HG03066 (cell line): ENCODE measurements around the gene NR6A1.
"Not testable (repeated sequence)": the region's sequence is repeated elsewhere in the genome, so short reads cannot be mapped to it uniquely, and the experiment has no call there.

Source experiments
- ATAC-seq: cut with Tn5 transposase; IDR thresholded peaks from one replicate; pipeline ENCODE4 v1.9.1; 2021; ENCODE audit warnings: low read depth; ENCODE audit not compliant: unreplicated experiment

Gene NR6A1

GRCh38 chr9:124778575-124779367 is 7.7 kb upstream of the NR6A1 start:
- no peak for ATAC-seq

- no peak for ATAC-seq
Observed at GRCh38 chr9:124776954-124777648, 6.0 kb upstream of the NR6A1 start, which contains the start of gene OLFML2A. Gene OLFML2A (plus strand): TSS chr9:124777133. CDS start chr9:124777271, 138 bp downstream.

- ATAC-seq: no peak
Observed at GRCh38 chr9:124776618-124776953, 5.5 kb upstream of the NR6A1 start.

GRCh38 chr9:124774129-124774978 is 3.2 kb upstream of the NR6A1 start:
- ATAC-seq: no peak

- ATAC-seq: no peak
Observed at GRCh38 chr9:124773473-124774128, 2.5 kb upstream of the NR6A1 start.

GRCh38 chr9:124772877-124773276 is 1.8 kb upstream of the NR6A1 start:
- not testable (repeated sequence) for ATAC-seq

- ATAC-seq: no peak
Observed at GRCh38 chr9:124771867-124772679, 962 bp upstream of the NR6A1 start.

- no peak for ATAC-seq
Observed at GRCh38 chr9:124770359-124771020, 621 bp downstream of the NR6A1 start.

- ATAC-seq: no peak
Observed at GRCh38 chr9:124769549-124770358, 1.4 kb downstream of the NR6A1 start.

- no peak for ATAC-seq
Observed at GRCh38 chr9:124768750-124769548, 2.2 kb downstream of the NR6A1 start.

- ATAC-seq: no peak
Observed at GRCh38 chr9:124768334-124768733, 2.8 kb downstream of the NR6A1 start.

GRCh38 chr9:124767821-124768220 is 3.3 kb downstream of the NR6A1 start:
- no peak for ATAC-seq

GRCh38 chr9:124766815-124767554 is 4.1 kb downstream of the NR6A1 start:
- no peak for ATAC-seq

- no peak for ATAC-seq
Observed at GRCh38 chr9:124766326-124766725, 4.8 kb downstream of the NR6A1 start.

- no peak for ATAC-seq
Observed at GRCh38 chr9:124765439-124765835, 5.7 kb downstream of the NR6A1 start.

GRCh38 chr9:124764774-124765438 is 6.2 kb downstream of the NR6A1 start:
- ATAC-seq: no peak
